ENCODE measurements around the gene PRR15.

PRR15 gene

GRCh38 chr7:29588212-29588611 is 24.6 kb downstream of the PRR15 start:
- no peak for DNase-seq (ENCODE audit: low read depth in 1 of 2, low spot score in 1 of 2)
- Histone ChIP-seq H3K4me3 (replicated peaks; ENCODE audit: insufficient read depth, low read length) (no peak overlapping the region), H3K27me3 (ENCODE audit: insufficient read depth, poor library complexity, severe bottlenecking) (no peaks in the 10 kb centered on the region), H3K27ac (replicated peaks) (no peak overlapping the region)
- TF ChIP-seq POLR2AphosphoS5 (IDR thresholded peaks at IDR 0.05; ENCODE audit: low read depth) (no peak), REST (IDR thresholded peaks at IDR 0.05; ENCODE audit: insufficient replicate concordance, low read depth) (no peak), CTCF (IDR thresholded peaks at IDR 0.05; ENCODE audit: insufficient read depth, low read length) (no peak), GABPA (IDR thresholded peaks at IDR 0.05; ENCODE audit: low read depth) (no peak), SPI1 (IDR thresholded peaks at IDR 0.05; ENCODE audit: borderline replicate concordance, low read depth) (no peak)

GRCh38 chr7:29588900-29589696 is 25.5 kb downstream of the PRR15 start:
- DNase-seq (ENCODE audit: low read depth in 1 of 2, low spot score in 1 of 2) = peak; percentile 57 to 58
- peak overlapping the region; percentile 17; the same call in 1 of the 2 replicates for H3K4me3 ChIP-seq (replicated peaks; ENCODE audit: insufficient read depth, low read length)
- no peak overlapping the region for H3K27ac ChIP-seq (replicated peaks)
- H3K27me3 ChIP-seq (ENCODE audit: insufficient read depth, poor library complexity, severe bottlenecking) = no peaks in the 10 kb centered on the region
- TF ChIP-seq CTCF (IDR thresholded peaks at IDR 0.05; ENCODE audit: insufficient read depth, low read length) (peak; percentile 93), SPI1 (IDR thresholded peaks at IDR 0.05; ENCODE audit: borderline replicate concordance, low read depth) (no peak), REST (IDR thresholded peaks at IDR 0.05; ENCODE audit: insufficient replicate concordance, low read depth) (no peak), POLR2AphosphoS5 (IDR thresholded peaks at IDR 0.05; ENCODE audit: low read depth) (no peak), GABPA (IDR thresholded peaks at IDR 0.05; ENCODE audit: low read depth) (no peak)

GRCh38 chr7:29592866-29593265 is 29.2 kb downstream of the PRR15 start:
- Histone ChIP-seq H3K4me3 (replicated peaks; ENCODE audit: insufficient read depth, low read length) (no peak overlapping the region), H3K27ac (replicated peaks) (no peak overlapping the region), H3K27me3 (ENCODE audit: insufficient read depth, poor library complexity, severe bottlenecking) (no peaks in the 10 kb centered on the region)
- DNase-seq (ENCODE audit: low read depth in 1 of 2, low spot score in 1 of 2) = no peak
- TF ChIP-seq POLR2AphosphoS5 (IDR thresholded peaks at IDR 0.05; ENCODE audit: low read depth) = no peak
- no peak for TF ChIP-seq REST (IDR thresholded peaks at IDR 0.05; ENCODE audit: insufficient replicate concordance, low read depth)
- no peak for TF ChIP-seq CTCF (IDR thresholded peaks at IDR 0.05; ENCODE audit: insufficient read depth, low read length)
- TF ChIP-seq GABPA (IDR thresholded peaks at IDR 0.05; ENCODE audit: low read depth) = no peak
- no peak for TF ChIP-seq SPI1 (IDR thresholded peaks at IDR 0.05; ENCODE audit: borderline replicate concordance, low read depth)
